NCI-H226 (cell line): ENCODE data around the gene TOR3A.
"Not testable (repeated sequence)": the region's sequence is repeated elsewhere in the genome, so short reads cannot be mapped to it uniquely, and the experiment has no call there.

Experiments used
- DNase-seq: peaks from one replicate; pipeline ENCODE4 v3.0.0-alpha.2; 2015

TOR3A gene

GRCh38 chr1:179081687-179082332 lies at the start of gene TOR3A:
TOR3A (plus strand) TSS chr1:179082070; CDS start chr1:179082129, 59 bp downstream.
- peak; percentile 86 for DNase-seq

DNA sequence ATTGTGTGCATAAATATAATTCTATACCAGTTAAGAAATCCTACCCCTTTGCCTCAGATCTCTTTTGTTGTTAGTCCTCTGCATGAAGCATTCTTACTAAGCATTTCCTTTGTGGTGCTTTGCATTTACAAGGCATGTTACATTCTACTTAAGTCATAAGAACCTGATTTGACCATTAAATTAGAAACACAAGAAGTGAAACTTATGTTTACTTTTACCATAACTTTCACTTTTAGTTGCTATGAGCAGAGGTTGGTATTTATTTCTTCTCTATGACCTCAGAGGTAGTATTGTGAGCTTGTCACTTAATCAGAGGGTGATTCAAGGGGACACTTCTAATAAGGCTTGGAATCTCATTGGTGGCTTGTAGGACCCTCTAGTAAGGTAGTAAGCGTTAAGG lies 47.1 kb upstream of the TOR3A start:
- DNase-seq = no peak

- DNase-seq = no peak
Measured at GRCh38 chr1:179036844-179037465, 44.9 kb upstream of the TOR3A start.

DNA sequence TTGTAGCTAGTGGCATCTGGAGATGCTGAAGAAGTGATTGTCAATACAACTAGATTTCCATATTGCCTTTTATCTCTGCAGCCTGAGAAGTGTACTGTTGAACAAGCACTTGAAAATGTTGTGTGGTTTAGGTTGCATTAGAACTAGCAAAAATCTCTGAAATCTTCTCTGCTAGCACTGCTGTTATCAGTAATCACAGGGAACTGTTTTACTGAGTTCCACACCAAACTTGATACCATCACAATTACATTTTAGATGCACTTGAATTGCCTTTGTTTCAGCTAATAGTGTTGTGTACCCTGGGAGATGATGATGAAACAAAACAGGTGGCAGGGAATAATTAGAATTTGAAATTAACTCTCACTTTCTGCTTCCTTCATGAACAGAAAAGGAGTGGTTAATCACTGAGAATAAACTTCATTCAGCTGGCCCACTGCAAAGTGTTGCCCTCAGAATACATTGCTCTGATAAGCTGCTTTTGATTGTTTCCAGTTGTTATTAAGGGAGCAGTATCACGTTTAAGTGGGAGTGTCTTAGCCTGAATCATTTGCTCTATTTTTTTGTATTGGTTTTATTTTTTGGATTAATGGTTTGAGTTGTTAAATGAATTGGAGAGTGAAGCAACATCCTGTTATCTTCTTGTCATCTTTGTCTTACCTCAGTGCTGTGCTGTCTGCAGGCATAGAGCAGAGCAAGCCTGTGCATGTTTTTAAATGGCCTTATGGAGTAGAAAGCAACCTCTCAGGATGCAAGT lies 43.2 kb upstream of the TOR3A start:
- DNase-seq = no peak

GRCh38 chr1:179039502-179040174 lies 42.2 kb upstream of the TOR3A start:
- DNase-seq = not testable (repeated sequence)

DNA sequence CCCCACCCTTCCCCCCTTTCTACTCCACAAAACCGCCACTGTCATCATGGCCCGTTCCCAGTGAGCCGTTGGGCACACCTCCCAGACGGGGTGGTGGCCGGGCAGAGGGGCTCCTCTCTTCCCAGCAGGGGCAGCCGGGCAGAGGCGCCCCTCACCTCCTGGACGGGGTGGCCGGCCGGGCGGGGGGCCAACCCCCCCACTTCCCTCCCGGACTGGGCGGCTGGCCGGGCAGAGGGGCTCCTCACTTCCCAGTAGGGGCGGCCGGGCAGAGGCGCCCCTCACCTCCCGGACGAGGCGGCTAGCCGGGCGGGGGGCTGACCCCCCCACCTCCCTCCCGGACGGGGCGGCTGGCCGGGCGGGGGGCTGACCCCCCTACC lies 41.7 kb upstream of the TOR3A start:
- DNase-seq = not testable (repeated sequence)

GRCh38 chr1:179042087-179042486 lies 39.8 kb upstream of the TOR3A start:
- DNase-seq = no peak

GRCh38 chr1:179042700-179043099 lies 39.2 kb upstream of the TOR3A start:
- DNase-seq = no peak

DNA sequence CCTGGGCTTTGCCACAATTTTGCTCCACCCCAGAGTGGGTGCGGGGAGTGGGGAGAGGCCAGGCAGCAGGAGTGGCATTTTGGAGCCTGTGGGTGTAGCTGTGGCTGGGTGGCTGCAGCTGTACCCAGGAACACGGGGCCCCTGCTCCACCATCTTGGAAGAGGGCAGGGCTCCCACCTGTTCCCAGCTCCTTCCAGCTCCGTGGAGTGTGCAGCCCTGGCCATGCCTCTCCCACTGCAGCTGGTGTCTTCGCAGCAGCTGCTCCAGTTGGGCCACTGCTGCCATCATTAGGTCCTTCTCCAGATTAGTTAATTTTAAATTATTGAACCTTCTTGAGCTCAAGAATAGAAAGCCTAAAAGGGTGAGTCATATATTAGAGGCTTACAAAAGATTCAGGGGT lies 38.6 kb upstream of the TOR3A start:
- DNase-seq = no peak

DNA sequence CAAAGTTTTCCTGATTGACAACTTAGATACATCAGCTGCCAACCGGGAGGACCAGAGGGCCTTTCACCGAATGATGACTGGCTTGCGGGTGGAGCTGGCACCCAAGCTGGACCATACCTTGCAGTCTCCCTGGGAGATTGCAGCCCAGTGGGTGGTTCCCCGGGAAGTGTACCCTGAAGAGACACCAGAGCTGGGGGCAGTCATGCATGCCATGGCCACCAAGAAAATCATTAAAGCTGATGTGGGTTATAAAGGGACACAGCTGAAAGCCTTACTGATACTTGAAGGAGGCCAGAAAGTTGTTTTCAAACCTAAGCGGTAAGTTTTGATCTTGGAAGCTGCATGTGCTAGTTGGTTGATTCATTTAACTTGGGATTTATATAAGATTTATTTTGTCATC lies 38.0 kb upstream of the TOR3A start:
- no peak for DNase-seq

DNA sequence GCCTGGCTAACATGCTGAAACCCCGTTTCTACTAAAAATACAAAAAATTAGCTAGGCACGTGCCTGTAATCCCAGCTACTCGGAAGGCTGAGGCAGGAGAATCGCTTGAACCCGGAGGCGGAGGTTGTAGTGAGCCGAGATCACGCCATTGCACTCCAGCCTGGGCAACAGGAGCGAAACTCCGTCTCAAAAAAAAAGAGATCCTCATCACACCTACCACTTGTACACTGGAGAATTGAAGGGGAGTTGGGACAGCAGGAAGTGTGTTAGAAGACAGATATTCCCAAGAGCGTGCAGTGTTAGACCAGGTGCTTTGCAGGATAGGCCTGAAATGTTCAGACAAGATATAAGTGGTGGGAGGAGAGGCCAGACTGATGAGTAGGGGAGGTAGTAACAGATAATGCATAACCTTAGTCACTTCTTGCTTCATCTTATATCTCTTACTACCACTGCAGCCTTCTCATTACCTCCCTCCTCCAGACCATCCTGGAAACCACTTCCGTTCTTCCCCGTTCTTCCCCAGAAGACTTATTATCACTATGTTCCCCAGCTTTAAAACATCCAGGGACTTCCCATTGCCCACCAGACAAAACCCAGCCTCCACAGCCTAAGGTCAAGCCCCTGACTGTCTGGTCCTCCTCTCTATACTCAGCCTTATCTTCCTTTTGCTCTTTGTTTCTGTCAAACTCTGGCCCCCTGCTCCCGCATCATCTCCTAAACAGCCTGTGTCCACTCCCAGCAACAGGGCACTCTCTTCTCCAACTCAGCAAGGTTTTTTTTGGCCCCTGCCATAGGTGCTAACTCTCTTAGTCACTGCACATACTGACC lies 34.8 kb upstream of the TOR3A start:
- peak; percentile 92 for DNase-seq

GRCh38 chr1:179047636-179047997 lies 34.3 kb upstream of the TOR3A start:
- DNase-seq = no peak

DNA sequence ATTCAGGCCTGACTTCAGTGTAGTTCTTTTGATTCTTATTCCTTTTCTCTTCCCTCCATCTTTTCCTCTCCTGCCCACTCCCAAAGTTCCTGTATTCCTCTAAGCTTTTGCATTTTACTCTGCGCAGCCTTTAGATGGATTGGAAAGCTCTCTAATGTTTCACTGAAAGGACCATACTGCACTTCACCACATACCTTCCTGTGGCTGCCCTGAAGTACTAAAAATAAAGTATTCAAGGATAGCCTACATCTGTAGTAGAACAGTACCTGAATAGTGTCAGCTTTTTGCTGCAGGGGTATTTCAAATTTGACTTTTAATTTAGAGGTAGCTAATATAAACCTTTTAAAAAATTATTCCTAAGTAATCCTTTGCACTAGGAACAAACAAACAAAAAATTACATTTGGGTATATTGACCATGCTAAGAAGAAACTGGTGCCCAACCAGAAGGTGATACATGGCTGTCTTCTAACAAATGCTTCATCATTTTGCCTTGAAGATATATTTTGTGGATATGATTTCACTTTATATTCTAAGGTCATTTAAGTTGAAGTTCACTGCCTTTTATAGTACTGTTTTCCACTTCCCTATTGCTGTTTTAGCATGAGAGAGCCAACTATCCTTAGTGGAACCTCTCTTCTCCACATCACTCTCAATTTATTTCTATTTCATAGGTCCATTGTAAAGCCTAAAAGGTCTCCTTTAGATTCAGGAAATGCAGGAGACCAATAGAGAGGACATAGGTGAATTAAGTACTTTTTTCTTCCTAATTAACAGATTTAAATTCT lies 33.3 kb upstream of the TOR3A start:
- no peak for DNase-seq

- no peak for DNase-seq
Measured at GRCh38 chr1:179052776-179053175, 29.1 kb upstream of the TOR3A start.

DNA sequence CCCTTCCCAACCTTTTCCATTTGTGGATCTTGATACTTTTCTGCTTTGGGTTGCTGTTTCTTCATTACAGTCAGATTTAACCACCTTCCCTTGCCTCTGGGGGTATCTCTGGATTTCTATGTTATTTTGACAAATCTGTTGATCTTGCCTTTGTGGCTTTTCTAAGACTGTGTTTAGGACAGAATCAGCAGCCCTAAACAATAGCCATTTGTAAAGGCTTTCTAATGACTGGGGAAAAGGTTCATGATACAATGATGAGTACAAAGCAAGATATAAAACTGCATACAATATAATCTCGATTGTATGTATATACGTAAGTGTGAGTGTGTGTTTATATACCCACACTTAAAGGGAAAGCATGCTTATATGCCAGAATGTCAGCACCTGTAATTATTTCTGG lies 28.4 kb upstream of the TOR3A start:
- DNase-seq = no peak

DNA sequence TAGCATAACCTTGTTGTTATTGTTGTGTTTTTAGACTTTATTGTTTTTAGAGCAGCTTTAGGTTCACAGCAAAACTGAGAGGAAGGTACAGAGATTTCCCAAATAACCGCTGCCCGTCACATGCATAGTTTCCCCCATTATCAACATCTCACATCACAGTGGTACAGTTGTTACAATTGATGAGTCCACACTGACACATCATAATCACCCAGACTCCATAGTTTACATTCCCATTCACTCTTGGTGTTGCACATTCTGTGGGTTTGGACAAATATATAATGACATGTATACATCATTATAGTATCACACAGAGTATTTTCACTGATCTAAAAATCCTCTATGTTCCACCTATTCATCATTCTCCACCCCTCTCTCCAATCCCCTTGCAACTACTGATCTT lies 25.9 kb upstream of the TOR3A start:
- no peak for DNase-seq

DNA sequence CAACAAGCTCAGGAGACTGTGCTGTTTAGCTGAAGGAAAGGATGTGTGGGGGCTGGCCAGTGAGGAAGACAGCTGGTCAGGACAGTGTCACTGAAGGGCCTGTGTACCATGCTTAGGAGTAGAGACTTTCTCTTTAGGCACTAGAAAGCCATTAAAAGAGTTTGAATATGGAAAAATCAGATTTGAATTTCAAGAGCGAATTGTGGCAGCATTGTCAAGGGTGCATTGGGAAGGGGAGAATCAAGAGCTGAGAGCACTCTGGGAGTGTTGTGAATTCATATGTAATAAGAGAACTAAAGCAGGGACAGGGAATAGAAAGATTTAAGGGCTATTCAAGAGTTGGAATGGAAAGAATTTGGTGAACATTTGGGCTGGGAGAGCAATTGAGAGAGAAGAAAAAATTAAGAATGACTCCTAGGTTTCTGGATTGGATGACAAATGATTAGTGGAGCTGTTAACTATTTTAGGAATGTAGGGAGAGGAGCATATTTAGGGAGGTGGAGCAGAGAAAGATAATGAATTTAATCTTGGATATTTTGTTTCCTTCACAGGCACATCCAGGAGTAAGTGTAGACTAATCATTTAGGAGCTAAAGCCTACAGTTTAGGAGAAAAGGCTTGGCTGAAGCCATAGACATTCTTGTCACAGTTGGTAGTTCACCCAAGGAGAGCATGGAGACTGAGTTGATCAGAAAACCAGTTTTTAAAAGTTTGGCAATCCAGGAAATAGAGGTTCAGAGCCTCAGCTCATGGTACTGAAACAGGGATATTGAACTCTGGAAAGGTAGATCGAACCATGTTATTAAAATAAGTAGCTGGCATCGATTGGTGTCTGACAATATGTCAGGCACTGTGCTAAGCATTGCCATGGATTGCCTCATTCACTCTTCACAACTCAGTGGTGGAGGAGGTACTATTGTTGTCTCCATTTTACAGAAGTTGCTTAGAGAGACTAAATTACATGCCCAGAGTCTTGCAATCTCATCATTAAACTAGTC lies 23.1 kb upstream of the TOR3A start:
- DNase-seq = peak; percentile 80

DNA sequence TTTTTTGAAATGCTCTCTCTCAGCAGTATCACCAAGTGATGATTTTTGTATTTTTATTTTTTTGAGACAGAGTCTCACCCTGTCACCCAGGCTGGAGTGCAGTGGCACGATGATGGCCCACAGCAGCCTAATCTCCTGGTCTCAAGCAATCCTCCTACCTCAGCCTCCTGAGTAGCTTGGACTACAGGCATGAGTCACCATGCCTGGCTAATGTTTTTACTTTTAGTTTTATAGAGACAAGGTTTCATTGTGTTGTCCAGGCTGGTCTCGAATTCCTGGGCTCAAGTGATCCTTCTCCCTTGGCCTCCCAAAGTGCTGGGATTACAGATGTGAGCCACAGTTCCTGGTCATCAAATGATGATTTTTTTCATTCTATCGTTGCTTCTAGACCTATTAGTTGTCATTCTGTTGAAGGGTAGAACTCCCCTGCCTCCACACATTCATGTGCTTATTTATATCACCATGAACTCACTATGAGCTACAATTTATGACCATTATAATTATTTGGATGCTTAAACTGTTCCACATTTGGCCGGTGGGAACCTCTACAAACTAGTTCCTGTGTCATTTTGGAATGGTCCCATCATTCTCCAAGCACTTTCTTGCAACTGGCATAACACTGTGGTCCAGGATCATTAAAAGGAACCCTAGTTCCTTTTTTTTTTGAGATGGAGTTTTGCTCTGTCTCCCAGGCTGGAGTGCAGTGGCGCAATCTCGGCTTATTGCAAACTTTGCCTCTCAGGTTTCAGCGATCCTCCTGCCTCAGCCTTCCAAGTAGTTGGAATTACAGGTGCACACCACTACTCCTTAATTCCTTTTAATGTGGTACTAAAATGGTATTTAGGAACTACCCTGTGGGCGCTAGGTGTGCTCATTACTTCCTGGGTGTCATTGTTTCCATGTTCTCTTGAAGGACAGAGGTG lies 20.2 kb upstream of the TOR3A start:
- DNase-seq = peak; percentile 44

GRCh38 chr1:179066471-179066870 lies 15.4 kb upstream of the TOR3A start:
- DNase-seq = no peak

GRCh38 chr1:179077396-179077795 lies 4.5 kb upstream of the TOR3A start:
- DNase-seq = peak; percentile 88
